K562 (cell line): ENCODE data around the gene ATP10B. TPM values are rescaled to one million over a fixed set of nuclear protein-coding genes. Genes with fewer than 3 reads are reported as not detected.

Experiments
- ATAC-seq: fragments of 200-7000 bp; cut with Tn5 transposase; 3 replicates; pipeline ENCODE4 v1.9.1; 2020; ENCODE audit warnings: moderate library complexity
- BruUV-seq: library from RNA; stranded (reverse); fragments of 400-500 nt; replicated peaks from 2 replicates; lab custom pipeline; 2021; lab: Mats Ljungman, UMichigan
- CTCF ChIA-PET: fragments of 300-600 bp; formaldehyde crosslinking; extraction: SDS; loops from one replicate; lab custom pipeline; 2021; ENCODE audit warnings: low intra/inter-chr PET ratio; lab: Yijun Ruan, JAX
- POLR2A ChIA-PET: fragments of 300-600, 350-650 bp; sonication (Branson Sonifier 250); formaldehyde crosslinking; extraction: SDS; loops from one replicate; lab custom pipeline; 2021; ENCODE audit warnings: antibody characterized with exemption, inconsistent platforms; lab: Yijun Ruan, JAX
- DNase-seq, 4 experiments: peaks; one replicate each; pipeline versions ENCODE4 v3.0.0 to v3.0.0-alpha.2; 2011 to 2018; ENCODE audit warnings: low spot score in 3 of 4, mixed read lengths in 3 of 4; ENCODE audit errors: extremely low read depth in 1 of 4
- FAIRE-seq: peaks from 2 replicates; lab custom pipeline; 2011; peaks lifted over from hg19 to GRCh38; lab: Jason Lieb, UNC
- H2AFZ ChIP-seq: 2 replicates; pipeline ENCODE4 v1.6.0; 2011; ENCODE audit warnings: low read depth, low read length, control low read depth, inconsistent platforms
- H3K27ac ChIP-seq: fragments of 200-600 bp; 3 replicates; pipeline ENCODE4 v1.8.0; 2011; ENCODE audit warnings: low read depth, mild to moderate bottlenecking, control low read depth, inconsistent platforms, low read length, moderate library complexity, mixed read lengths; ENCODE audit errors: extremely low read depth
- H3K27me3 ChIP-seq, 2 experiments: fragments of 300-600 bp in 1 of 2; 2 replicates in 1 of 2; 3 replicates in 1 of 2; pipeline versions ENCODE4 v1.6.0 to v1.8.0; 2011; ENCODE audit warnings: inconsistent platforms in 2 of 2, low read length in 2 of 2, mild to moderate bottlenecking in 1 of 2, mixed read lengths in 1 of 2, moderate library complexity in 1 of 2; ENCODE audit not compliant: control insufficient read depth in 2 of 2, insufficient read depth in 2 of 2
- H3K36me3 ChIP-seq: fragments of 300-600 bp; 3 replicates; pipeline ENCODE4 v1.8.0; 2011; ENCODE audit warnings: mild to moderate bottlenecking, low read length, inconsistent platforms; ENCODE audit not compliant: control insufficient read depth, insufficient read depth
- H3K4me1 ChIP-seq, 2 experiments: fragments of 200-600 bp in 1 of 2; replicated peaks in 1 of 2; 2 replicates in 1 of 2; 3 replicates in 1 of 2; pipeline versions ENCODE4 v1.5.1 to v1.8.0; 2011; ENCODE audit warnings: inconsistent platforms in 2 of 2, low read length in 2 of 2, mild to moderate bottlenecking in 1 of 2, mixed read lengths in 1 of 2, moderate library complexity in 1 of 2; ENCODE audit not compliant: control insufficient read depth in 2 of 2, insufficient read depth in 2 of 2
- H3K4me2 ChIP-seq: 2 replicates; pipeline ENCODE4 v1.6.1; 2011; ENCODE audit warnings: low read length, control low read depth, inconsistent platforms, mixed read lengths; ENCODE audit not compliant: insufficient read depth
- H3K4me3 ChIP-seq: fragments of 200-600 bp; sonication (generic), shearing (Covaris generic); 2 replicates; pipeline ENCODE4 v1.5.1; 2016; ENCODE audit warnings: control low read depth, inconsistent platforms
- H3K79me2 ChIP-seq: fragments of 200-600 bp; 3 replicates; pipeline ENCODE4 v1.8.0; 2011; ENCODE audit warnings: low read length, inconsistent platforms; ENCODE audit not compliant: control insufficient read depth, insufficient read depth
- H3K9ac ChIP-seq, 2 experiments: 2 replicates each; pipeline versions ENCODE4 v1.6.0 to v1.6.1; 2011; ENCODE audit warnings: low read depth in 2 of 2, low read length in 2 of 2, control low read depth in 1 of 2, inconsistent platforms in 1 of 2, mild to moderate bottlenecking in 1 of 2, mixed read lengths in 1 of 2; ENCODE audit not compliant: insufficient read depth in 1 of 2
- H3K9me1 ChIP-seq: one replicate; pipeline ENCODE4 v1.6.0; 2011; ENCODE audit warnings: inconsistent platforms, mild to moderate bottlenecking, low read length, moderate library complexity; ENCODE audit not compliant: control insufficient read depth, insufficient read depth
- H3K9me3 ChIP-seq: replicated peaks from 2 replicates; pipeline ENCODE4 v1.5.1; 2011; ENCODE audit warnings: low read depth, low read length, inconsistent platforms; ENCODE audit not compliant: control insufficient read depth, insufficient read depth
- H4K20me1 ChIP-seq: replicated peaks from 2 replicates; pipeline ENCODE4 v1.6.1; 2011; ENCODE audit warnings: low read length, inconsistent platforms, mixed read lengths; ENCODE audit not compliant: control insufficient read depth, insufficient read depth
- CTCF ChIP-seq, 3 experiments: IDR thresholded peaks in 2 of 3; conservative IDR thresholded peaks in 1 of 3; 2 replicates each; pipeline ENCODE4 v1.5.1; 2011 to 2012; ENCODE audit warnings: low read length in 3 of 3, mild to moderate bottlenecking in 3 of 3, control low read depth in 2 of 3, improper control_type of control experiment in 1 of 3, inconsistent platforms in 1 of 3, low read depth in 1 of 3, mixed read lengths in 1 of 3, moderate library complexity in 1 of 3; ENCODE audit not compliant: insufficient read depth in 2 of 3
- ELK1 ChIP-seq: sonication (generic); formaldehyde crosslinking; IDR thresholded peaks from 2 replicates; pipeline ENCODE4 v1.8.1; 2022; ENCODE audit warnings: missing genetic modification reagents
- FOXA1 ChIP-seq: fragments of 450-650 bp; IDR thresholded peaks from 2 replicates; pipeline ENCODE4 v1.6.1; 2016; ENCODE audit warnings: mild to moderate bottlenecking, borderline replicate concordance
- GTF2E2 ChIP-seq: fragments of 200-800 bp; sonication (Bioruptor generic); IDR thresholded peaks from 2 replicates; pipeline ENCODE4 v1.6.1; 2016; ENCODE audit warnings: missing genetic modification characterization, missing compliant biosample characterization
- HDGF ChIP-seq: fragments of 450-650 bp; IDR thresholded peaks from 2 replicates; pipeline ENCODE4 v1.6.1; 2016
- HLTF ChIP-seq: fragments of 450-650 bp; IDR thresholded peaks from 2 replicates; pipeline ENCODE4 v1.6.1; 2016
- OTX1 ChIP-seq: fragments of 450-650 bp; formaldehyde crosslinking; IDR thresholded peaks from 2 replicates; pipeline ENCODE4 v1.4.0; 2022; ENCODE audit warnings: mild to moderate bottlenecking
- POLR2B ChIP-seq: fragments of 450-650 bp; IDR thresholded peaks from 2 replicates; pipeline ENCODE4 v1.6.1; 2018; ENCODE audit warnings: low read depth; ENCODE audit not compliant: partially characterized antibody
- PRMT5 ChIP-seq: sonication (generic); formaldehyde crosslinking; IDR thresholded peaks from 2 replicates; pipeline ENCODE4 v1.5.0; 2020; ENCODE audit warnings: missing genetic modification reagents
- RFX7 ChIP-seq: fragments of 250-450 bp; sonication (Bioruptor Pico); IDR thresholded peaks from 2 replicates; pipeline ENCODE4 v1.5.1; 2021; ENCODE audit warnings: mild to moderate bottlenecking
- SLC30A9 ChIP-seq: fragments of 250-450 bp; sonication (Bioruptor Pico); IDR thresholded peaks from 2 replicates; pipeline ENCODE4 v1.8.0; 2022; ENCODE audit warnings: mild to moderate bottlenecking, moderate library complexity
- SMARCC2 ChIP-seq: fragments of 450-650 bp; IDR thresholded peaks from 2 replicates; pipeline ENCODE4 v1.6.1; 2017; ENCODE audit warnings: antibody characterized with exemption, moderate library complexity, mild to moderate bottlenecking, low read depth
- SP2 ChIP-seq: IDR thresholded peaks from 2 replicates; pipeline ENCODE4 v1.6.1; 2011; ENCODE audit warnings: mild to moderate bottlenecking, low read depth, low read length, moderate library complexity; ENCODE audit not compliant: poor library complexity, severe bottlenecking; ENCODE audit errors: extremely low read depth
- TCF7L2 ChIP-seq: fragments of 150-350 bp; IDR thresholded peaks from 2 replicates; pipeline ENCODE4 v1.6.1; 2016; ENCODE audit warnings: low read depth, mild to moderate bottlenecking, low read length, moderate library complexity
- TGIF2 ChIP-seq: sonication (generic); formaldehyde crosslinking; IDR thresholded peaks from 2 replicates; pipeline ENCODE4 v1.8.1; 2022; ENCODE audit warnings: mild to moderate bottlenecking, missing genetic modification reagents, moderate library complexity
- ZNF830 ChIP-seq: fragments of 250-450 bp; sonication (Bioruptor Pico); IDR thresholded peaks from 2 replicates; pipeline ENCODE4 v1.5.0; 2021; ENCODE audit warnings: mild to moderate bottlenecking
- WGBS: fragments of 100-300 bp; shearing (Covaris generic); methylation state at CpG from one replicate; pipeline ENCODE4 v1.1.6; 2016; ENCODE audit warnings: low coverage, mixed read lengths; ENCODE audit not compliant: insufficient coverage; ENCODE audit errors: missing lambda C conversion rate; 5-methylcytosine and 5-hydroxymethylcytosine counted together
- in situ Hi-C: fragments of 300-500 bp; cut with MboI; formaldehyde crosslinking; loops from 4 replicates; pipeline ENCODE4 v1.15.0; 2018; ENCODE audit warnings: inconsistent platforms, mixed read lengths
- intact Hi-C: fragments of 100-400 bp; cut with micrococcal nuclease; formaldehyde crosslinking; loops from 2 replicates; pipeline ENCODE4 v1.14.2; 2022
- polyA plus RNA-seq, 8 experiments: library from polyadenylated mRNA; depleted of rRNA in 4 of 8; stranded (reverse) in 5 of 8; unstranded in 3 of 8; fragments of >200 nt; fragmentation: Nextera tagmentation in 2 of 8; fragmentation: Illumina TruSeq in 1 of 8; extraction: Ambion mirVana in 2 of 8; extraction: Trizol in 1 of 8; gene quantifications; 2 replicates each; pipeline versions ENCODE4 v1.2.1 to v1.2.3, GENCODE V29; 2011 to 2014; ENCODE audit warnings: inconsistent platforms in 1 of 8, missing spikeins in 1 of 8
- total RNA-seq, 7 experiments: library from RNA; depleted of rRNA in 6 of 7; stranded (reverse); fragments of >200 nt in 6 of 7; fragmentation: Illumina TruSeq in 2 of 7; extraction: Trizol in 2 of 7; gene quantifications; 2 replicates each; pipeline versions ENCODE4 v1.2.1 to v1.2.3, GENCODE V29; 2011 to 2021; ENCODE audit warnings: low replicate concordance in 1 of 7

The ATP10B gene
- total and polyA plus RNA-seq, 9 of the 15 experiments (the other 6 are each of a cell fraction or from before 2014, with no cell fraction given) = 0.04 TPM; not detected in 8

GRCh38 chr5:160534914-160535313 lies 317.1 kb downstream of the ATP10B start:
- in situ Hi-C loops (no loop called here), intact Hi-C loops (no loop called here)
- BruUV-seq = no TSS peak
- CTCF ChIA-PET = no interaction called here
- TF ChIP-seq GTF2E2 (tag) = no peak
- no peak for TF ChIP-seq TGIF2 (CRISPR knock-in tag)
- TF ChIP-seq HLTF = no peak
- TF ChIP-seq SP2 = no peak
- no peak for TF ChIP-seq FOXA1
- TF ChIP-seq POLR2B = no peak
- H4K20me1 ChIP-seq = no peaks in the 10 kb centered on the region
- ATAC-seq (no peak), DNase-seq (no peak), FAIRE-seq (no peak)
- no peaks in the 10 kb centered on the region for H3K9me1 ChIP-seq
- H3K79me2 ChIP-seq = no peaks in the 10 kb centered on the region
- no peak overlapping the region for H3K27ac ChIP-seq
- H3K36me3 ChIP-seq = no peaks in the 10 kb centered on the region
- POLR2A ChIA-PET = no interaction called here
- no peaks in the 10 kb centered on the region for H3K9me3 ChIP-seq
- H3K9ac ChIP-seq = no peak overlapping the region
- H2AFZ ChIP-seq = no peak overlapping the region
- no peaks in the 10 kb centered on the region for H3K4me1 ChIP-seq
- H3K4me3 ChIP-seq = no peak overlapping the region
- H3K4me2 ChIP-seq = no peak overlapping the region
- no peaks in the 10 kb centered on the region for H3K27me3 ChIP-seq

GRCh38 chr5:160534125-160534524 lies 317.9 kb downstream of the ATP10B start:
- H3K27me3 ChIP-seq = no peaks in the 10 kb centered on the region
- H2AFZ ChIP-seq = no peak overlapping the region
- no peak for FAIRE-seq
- ATAC-seq = no peak
- BruUV-seq = no TSS peak
- CTCF ChIA-PET = no interaction called here
- no peaks in the 10 kb centered on the region for H3K79me2 ChIP-seq
- H3K9me1 ChIP-seq = no peaks in the 10 kb centered on the region
- POLR2A ChIA-PET = no interaction called here
- no peaks in the 10 kb centered on the region for H3K9me3 ChIP-seq
- intact Hi-C loops (no loop called here), in situ Hi-C loops (no loop called here)
- no peak overlapping the region for H3K4me2 ChIP-seq
- no peaks in the 10 kb centered on the region for H3K4me1 ChIP-seq
- TF ChIP-seq HDGF = no peak
- TF ChIP-seq RFX7 = no peak
- TF ChIP-seq TCF7L2 = no peak
- TF ChIP-seq ZNF830 (CRISPR knock-in tag) = no peak
- no peak for TF ChIP-seq PRMT5
- no peak for TF ChIP-seq ELK1 (CRISPR knock-in tag)
- TF ChIP-seq SLC30A9 (CRISPR knock-in tag) = no peak
- TF ChIP-seq SMARCC2 = no peak
- TF ChIP-seq CTCF (IDR thresholded peaks at IDR 0.05 in 2 of 3, conservative IDR thresholded peaks at IDR 0.05 in 1 of 3; ENCODE audit: insufficient read depth in 2 of 3, low read depth in 1 of 3, low read length in 3 of 3) = no peak
- TF ChIP-seq OTX1 (CRISPR knock-in tag) = no peak
- no peak overlapping the region for H3K27ac ChIP-seq
- WGBS = 0% methylated on average over 3 of the region's 3 CpGs
- H3K9ac ChIP-seq = no peak overlapping the region
- H3K4me3 ChIP-seq = no peak overlapping the region
- DNase-seq = no peak
- H3K36me3 ChIP-seq = no peaks in the 10 kb centered on the region
- no peaks in the 10 kb centered on the region for H4K20me1 ChIP-seq
